SKM-1 treated with dmso at 0.1 percent for 144 hours (cell line): Measurements from ENCODE around the gene ZNF620.
"Not testable (repeated sequence)": the region's sequence is repeated elsewhere in the genome, so short reads cannot be mapped to it uniquely, and the experiment has no call there.

Source experiments
- DNase-seq: peaks from one replicate; lab custom pipeline; 2025; ENCODE audit not compliant: unreplicated experiment; lab: John Stamatoyannopoulos, UW

Gene ZNF620

GRCh38 chr3:40499952-40500351, 5.9 kb upstream of the ZNF620 start:
- no peak for DNase-seq

- DNase-seq = no peak
These were observed 3.8 kb upstream of the ZNF620 start for GRCh38 chr3:40502034-40502433.

- DNase-seq = no peak
These were observed 1.0 kb upstream of the ZNF620 start for GRCh38 chr3:40504636-40505430.

GRCh38 chr3:40511031-40511718, 5.3 kb downstream of the ZNF620 start:
- no peak for DNase-seq

GRCh38 chr3:40516201-40516600, 10.4 kb downstream of the ZNF620 start:
- DNase-seq = no peak

GRCh38 chr3:40518067-40518466, 12.2 kb downstream of the ZNF620 start:
- no peak for DNase-seq

GRCh38 chr3:40518848-40519247, 13.0 kb downstream of the ZNF620 start:
- DNase-seq = no peak

- DNase-seq = no peak
These were observed 15.4 kb downstream of the ZNF620 start for GRCh38 chr3:40521254-40521653.

GRCh38 chr3:40523781-40524180, 17.9 kb downstream of the ZNF620 start:
- no peak for DNase-seq

GRCh38 chr3:40524222-40524567, 18.4 kb downstream of the ZNF620 start:
- no peak for DNase-seq

- peak; percentile 52 for DNase-seq
These were observed 18.9 kb downstream of the ZNF620 start, which contains the start of gene ZNF621 for GRCh38 chr3:40524568-40525285. TSS of gene ZNF621 (plus strand) at chr3:40524960. CDS start at chr3:40525841, 881 bp downstream.

- no peak for DNase-seq
These were observed 22.6 kb downstream of the ZNF620 start for GRCh38 chr3:40528426-40528825.

GRCh38 chr3:40532252-40532651, 26.4 kb downstream of the ZNF620 start:
- DNase-seq = no peak

GRCh38 chr3:40534283-40534682, 28.4 kb downstream of the ZNF620 start:
- no peak for DNase-seq

GRCh38 chr3:40546816-40547215, 41.0 kb downstream of the ZNF620 start:
- DNase-seq = no peak

- DNase-seq = no peak
These were observed 44.3 kb downstream of the ZNF620 start for GRCh38 chr3:40550167-40550566.

- DNase-seq = no peak
These were observed 51.8 kb downstream of the ZNF620 start for GRCh38 chr3:40557575-40558161.

GRCh38 chr3:40562482-40562881, 56.6 kb downstream of the ZNF620 start:
- DNase-seq = not testable (repeated sequence)

- not testable (repeated sequence) for DNase-seq
These were observed 59.8 kb downstream of the ZNF620 start for GRCh38 chr3:40565629-40566028.

- no peak for DNase-seq
These were observed 60.9 kb downstream of the ZNF620 start for GRCh38 chr3:40566694-40567093.
